NB4 (cell line): ENCODE results near the gene RGS6.

ENCODE experiments used
- DNase-seq: peaks from one replicate; pipeline ENCODE4 v3.0.0; 2010; ENCODE audit warnings: low read depth
- H3K4me3 ChIP-seq: one replicate; pipeline ENCODE4 v1.5.1; 2011; ENCODE audit warnings: mild to moderate bottlenecking, low read depth, low read length, moderate library complexity
- MYC ChIP-seq: IDR thresholded peaks from 2 replicates; pipeline ENCODE4 v1.6.1; 2011; ENCODE audit warnings: low read depth, low read length
- POLR2A ChIP-seq: IDR thresholded peaks from 2 replicates; pipeline ENCODE4 v1.6.1; 2011; ENCODE audit warnings: mild to moderate bottlenecking; ENCODE audit not compliant: insufficient read length; ENCODE audit errors: extremely low read depth
- TF ChIP-seq, protein P1 (sequence below): IDR thresholded peaks from one replicate; pipeline ENCODE4 v1.5.1; 2012; ENCODE audit warnings: low read depth, low read length
- TF ChIP-seq, protein P2 (sequence below): IDR thresholded peaks from 2 replicates; pipeline ENCODE4 v1.6.1; 2011; ENCODE audit warnings: low read depth, low read length

RGS6 gene

DNA sequence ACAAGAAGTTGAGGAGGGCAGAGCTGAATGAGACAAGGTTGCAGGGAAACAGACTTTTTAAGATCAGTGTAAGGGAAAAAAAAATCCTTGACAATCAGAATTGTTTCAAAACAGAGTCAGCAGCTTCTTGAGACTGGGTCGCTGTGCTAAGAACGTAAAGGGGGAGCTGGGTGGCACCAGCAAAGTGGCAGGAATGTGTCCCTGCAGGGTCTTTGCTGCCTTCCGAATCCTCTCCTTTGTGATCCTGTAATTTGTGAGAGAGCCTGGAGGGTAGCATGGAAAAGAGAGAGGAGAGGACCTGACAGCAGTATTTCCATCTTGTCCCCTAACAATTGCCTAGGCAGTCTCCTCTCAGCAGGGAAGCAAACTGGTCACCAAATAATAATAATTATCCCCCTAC lies 472.8 kb downstream of the RGS6 start:
- TF ChIP-seq, protein P1, sequence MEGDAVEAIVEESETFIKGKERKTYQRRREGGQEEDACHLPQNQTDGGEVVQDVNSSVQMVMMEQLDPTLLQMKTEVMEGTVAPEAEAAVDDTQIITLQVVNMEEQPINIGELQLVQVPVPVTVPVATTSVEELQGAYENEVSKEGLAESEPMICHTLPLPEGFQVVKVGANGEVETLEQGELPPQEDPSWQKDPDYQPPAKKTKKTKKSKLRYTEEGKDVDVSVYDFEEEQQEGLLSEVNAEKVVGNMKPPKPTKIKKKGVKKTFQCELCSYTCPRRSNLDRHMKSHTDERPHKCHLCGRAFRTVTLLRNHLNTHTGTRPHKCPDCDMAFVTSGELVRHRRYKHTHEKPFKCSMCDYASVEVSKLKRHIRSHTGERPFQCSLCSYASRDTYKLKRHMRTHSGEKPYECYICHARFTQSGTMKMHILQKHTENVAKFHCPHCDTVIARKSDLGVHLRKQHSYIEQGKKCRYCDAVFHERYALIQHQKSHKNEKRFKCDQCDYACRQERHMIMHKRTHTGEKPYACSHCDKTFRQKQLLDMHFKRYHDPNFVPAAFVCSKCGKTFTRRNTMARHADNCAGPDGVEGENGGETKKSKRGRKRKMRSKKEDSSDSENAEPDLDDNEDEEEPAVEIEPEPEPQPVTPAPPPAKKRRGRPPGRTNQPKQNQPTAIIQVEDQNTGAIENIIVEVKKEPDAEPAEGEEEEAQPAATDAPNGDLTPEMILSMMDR: no peak
- no peak for TF ChIP-seq MYC
- TF ChIP-seq POLR2A: no peak
- TF ChIP-seq, protein P2, sequence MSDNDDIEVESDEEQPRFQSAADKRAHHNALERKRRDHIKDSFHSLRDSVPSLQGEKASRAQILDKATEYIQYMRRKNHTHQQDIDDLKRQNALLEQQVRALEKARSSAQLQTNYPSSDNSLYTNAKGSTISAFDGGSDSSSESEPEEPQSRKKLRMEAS: no peak
- no peak overlapping the region for H3K4me3 ChIP-seq
- DNase-seq: no peak

DNA sequence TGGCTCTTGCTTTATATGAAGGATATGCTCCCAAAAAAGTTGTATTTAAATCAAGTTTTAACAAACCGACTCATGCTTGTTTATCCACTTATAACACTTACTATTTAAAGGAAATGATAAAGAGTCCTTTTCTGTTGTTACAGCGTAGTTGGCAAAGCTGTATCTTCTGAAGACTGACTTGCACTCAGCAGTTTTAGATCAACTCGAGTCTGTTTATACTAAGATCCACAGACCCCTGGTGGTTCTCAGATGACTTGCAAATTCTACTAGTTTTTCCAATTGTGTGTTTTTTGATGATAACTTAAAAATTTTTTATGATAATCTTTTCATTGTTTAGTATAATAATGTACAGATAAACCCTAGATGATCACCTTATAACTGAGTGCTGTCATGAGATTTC lies 475.8 kb downstream of the RGS6 start:
- TF ChIP-seq, protein P1: no peak
- TF ChIP-seq MYC: no peak
- TF ChIP-seq, protein P2: no peak
- TF ChIP-seq POLR2A: no peak
- no peak for DNase-seq
- no peak overlapping the region for H3K4me3 ChIP-seq

DNA sequence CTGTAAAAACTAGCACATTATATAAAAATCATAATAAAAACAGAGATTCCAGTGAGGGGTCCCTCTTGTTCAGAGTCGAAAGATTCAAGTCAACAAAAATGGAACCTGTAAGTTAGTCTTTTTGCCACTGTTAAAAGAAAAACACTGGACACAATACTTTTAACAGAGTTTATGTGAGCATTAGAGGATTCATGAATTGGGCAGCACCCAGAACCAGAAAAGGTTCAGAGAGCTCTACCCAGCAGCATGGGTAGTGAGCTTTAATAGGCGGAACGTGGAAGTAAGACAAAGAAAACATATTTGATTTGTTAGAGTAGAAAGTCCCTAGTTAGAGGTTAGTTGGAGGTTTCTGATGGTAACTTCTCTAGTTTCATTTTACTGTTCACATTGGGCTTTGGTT lies 476.8 kb downstream of the RGS6 start:
- no peak for DNase-seq
- TF ChIP-seq, protein P2: no peak
- TF ChIP-seq MYC (no peak), POLR2A (no peak)
- TF ChIP-seq, protein P1: no peak
- no peak overlapping the region for H3K4me3 ChIP-seq

DNA sequence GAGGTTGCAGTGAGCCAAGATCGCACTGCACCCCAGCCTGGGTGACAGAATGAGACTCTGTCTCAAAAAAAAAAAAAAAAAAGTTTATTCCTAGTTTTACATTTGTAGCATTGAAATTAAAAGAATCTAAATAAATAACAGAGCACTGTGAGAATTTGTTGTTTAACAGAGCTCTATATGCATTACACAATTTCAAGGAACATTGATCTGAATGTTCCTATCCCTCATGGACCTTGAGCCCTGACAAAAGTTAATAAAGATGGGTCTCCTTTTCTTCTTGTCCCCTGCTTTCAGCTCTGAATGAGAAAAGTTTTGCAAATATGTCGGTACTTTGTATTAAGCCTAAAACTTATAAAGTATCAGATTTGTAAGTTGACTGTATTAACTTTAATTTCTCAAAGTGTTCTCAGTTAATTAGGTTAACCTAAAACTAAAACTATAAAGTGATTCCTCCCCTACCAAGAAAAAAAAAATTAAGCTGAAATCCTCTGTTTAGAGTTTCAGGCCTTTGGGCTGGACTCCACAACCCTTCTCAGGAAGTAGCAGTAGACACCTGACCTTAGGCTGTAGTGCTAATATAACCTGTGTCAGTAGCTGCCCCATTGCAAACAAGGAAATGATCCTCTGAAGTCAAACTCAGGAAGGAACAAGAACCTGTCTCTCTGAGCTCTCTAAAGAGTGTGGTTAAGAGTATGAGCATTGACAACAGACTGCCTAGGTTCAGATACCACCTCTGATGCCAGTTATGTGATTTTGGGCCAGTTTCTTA lies 484.0 kb downstream of the RGS6 start:
- no peak for DNase-seq
- no peak overlapping the region for H3K4me3 ChIP-seq
- TF ChIP-seq, protein P2: no peak
- TF ChIP-seq POLR2A (no peak), MYC (no peak)
- TF ChIP-seq, protein P1: no peak

DNA sequence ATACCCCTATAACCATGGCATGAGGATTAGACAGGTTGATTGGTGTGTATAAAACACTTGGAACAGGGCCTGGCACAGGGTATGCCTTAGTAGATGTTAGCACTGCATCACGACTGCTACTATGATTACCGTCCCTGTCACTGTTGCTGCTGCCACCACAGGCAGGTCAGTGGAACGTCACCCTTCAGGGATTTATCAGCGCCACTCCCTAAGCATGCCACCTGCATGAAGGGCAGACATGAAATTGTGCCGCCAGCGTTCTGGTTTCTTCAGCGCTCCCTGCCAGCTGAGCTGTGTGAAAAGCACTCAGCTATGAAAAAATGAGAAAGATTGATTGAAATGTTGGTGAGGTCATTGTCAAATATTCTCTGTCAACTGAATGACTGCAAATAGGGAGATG lies 484.7 kb downstream of the RGS6 start:
- DNase-seq: peak; percentile 15
- TF ChIP-seq POLR2A: no peak
- no peak overlapping the region for H3K4me3 ChIP-seq

DNA sequence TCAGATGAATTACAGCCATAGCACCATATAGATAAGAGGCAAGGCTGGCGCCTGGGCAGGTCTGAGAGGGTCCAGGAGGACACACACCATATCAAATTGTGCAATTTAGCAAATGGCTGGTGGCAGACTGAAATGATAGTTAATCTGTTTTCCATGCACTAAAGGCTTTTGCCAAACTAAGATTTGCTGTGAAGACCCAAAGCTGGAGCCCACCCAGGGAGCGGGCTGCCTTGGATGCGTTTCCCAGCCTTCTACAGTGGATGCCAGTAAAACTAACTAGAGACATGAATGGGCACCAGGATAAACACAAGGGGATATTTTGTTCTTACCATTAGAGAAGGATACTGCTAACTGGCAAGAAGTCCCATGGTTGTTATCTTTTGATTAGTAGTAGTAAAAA lies 486.6 kb downstream of the RGS6 start:
- H3K4me3 ChIP-seq: no peak overlapping the region
- DNase-seq: no peak
- TF ChIP-seq, protein P2: no peak
- TF ChIP-seq POLR2A (no peak), MYC (no peak)
- TF ChIP-seq, protein P1: no peak
